ENCODE data around the gene LGR5.

DNA sequence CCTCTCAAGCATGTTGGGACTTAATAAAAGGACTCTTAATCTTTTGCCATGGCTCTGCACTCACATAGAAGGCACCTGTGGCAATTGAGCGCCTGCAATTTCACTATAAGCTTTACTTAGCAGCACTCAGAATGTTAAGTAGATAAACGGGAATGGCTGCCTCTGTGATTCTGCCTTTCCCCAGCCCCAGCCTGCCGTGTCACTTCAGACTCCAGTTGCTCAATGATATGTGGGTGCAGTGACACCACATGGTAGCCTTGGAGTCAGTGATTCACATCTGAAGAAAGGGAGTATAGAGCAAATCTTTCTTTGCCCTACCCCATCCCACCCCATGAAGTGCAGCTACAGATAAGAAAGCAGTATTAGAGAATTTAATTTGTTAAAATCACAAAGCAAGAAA lies 127.9 kb downstream of the LGR5 start:
- TF ChIP-seq, protein P1, sequence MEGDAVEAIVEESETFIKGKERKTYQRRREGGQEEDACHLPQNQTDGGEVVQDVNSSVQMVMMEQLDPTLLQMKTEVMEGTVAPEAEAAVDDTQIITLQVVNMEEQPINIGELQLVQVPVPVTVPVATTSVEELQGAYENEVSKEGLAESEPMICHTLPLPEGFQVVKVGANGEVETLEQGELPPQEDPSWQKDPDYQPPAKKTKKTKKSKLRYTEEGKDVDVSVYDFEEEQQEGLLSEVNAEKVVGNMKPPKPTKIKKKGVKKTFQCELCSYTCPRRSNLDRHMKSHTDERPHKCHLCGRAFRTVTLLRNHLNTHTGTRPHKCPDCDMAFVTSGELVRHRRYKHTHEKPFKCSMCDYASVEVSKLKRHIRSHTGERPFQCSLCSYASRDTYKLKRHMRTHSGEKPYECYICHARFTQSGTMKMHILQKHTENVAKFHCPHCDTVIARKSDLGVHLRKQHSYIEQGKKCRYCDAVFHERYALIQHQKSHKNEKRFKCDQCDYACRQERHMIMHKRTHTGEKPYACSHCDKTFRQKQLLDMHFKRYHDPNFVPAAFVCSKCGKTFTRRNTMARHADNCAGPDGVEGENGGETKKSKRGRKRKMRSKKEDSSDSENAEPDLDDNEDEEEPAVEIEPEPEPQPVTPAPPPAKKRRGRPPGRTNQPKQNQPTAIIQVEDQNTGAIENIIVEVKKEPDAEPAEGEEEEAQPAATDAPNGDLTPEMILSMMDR (IDR thresholded peaks at IDR 0.05), result no peak
- TF ChIP-seq POLR2A (IDR thresholded peaks at IDR 0.05), result no peak
